ENCODE results near the gene TCEA2.

TCEA2 gene

GRCh38 chr20:64035933-64036345, 27.1 kb upstream of the TCEA2 start, which contains the start of gene C20orf204:
TSS of gene C20orf204 (plus strand) at chr20:64036182. CDS start at chr20:64036324, 142 bp downstream.
- no peak for DNase-seq (ENCODE audit: low read depth)

GRCh38 chr20:64036346-64037198, 26.4 kb upstream of the TCEA2 start:
- no peak for DNase-seq (ENCODE audit: low read depth)

GRCh38 chr20:64037199-64037497, 25.9 kb upstream of the TCEA2 start:
- DNase-seq (ENCODE audit: low read depth), result no peak

- no peak for DNase-seq (ENCODE audit: low read depth)
Observed at GRCh38 chr20:64037498-64038213, 25.3 kb upstream of the TCEA2 start.

- DNase-seq (ENCODE audit: low read depth), result no peak
Observed at GRCh38 chr20:64038224-64038564, 24.8 kb upstream of the TCEA2 start.

- DNase-seq (ENCODE audit: low read depth), result no peak
Observed at GRCh38 chr20:64038565-64039292, 24.3 kb upstream of the TCEA2 start.

GRCh38 chr20:64039293-64040160, 23.5 kb upstream of the TCEA2 start:
- DNase-seq (ENCODE audit: low read depth), result no peak

GRCh38 chr20:64040231-64041039, 22.6 kb upstream of the TCEA2 start:
- no peak for DNase-seq (ENCODE audit: low read depth)

- no peak for DNase-seq (ENCODE audit: low read depth)
Observed at GRCh38 chr20:64041040-64041780, 21.8 kb upstream of the TCEA2 start.

GRCh38 chr20:64041781-64042053, 21.3 kb upstream of the TCEA2 start:
- DNase-seq (ENCODE audit: low read depth), result no peak

GRCh38 chr20:64042054-64042781, 20.8 kb upstream of the TCEA2 start:
- no peak for DNase-seq (ENCODE audit: low read depth)

- DNase-seq (ENCODE audit: low read depth), result no peak
Observed at GRCh38 chr20:64043768-64044167, 19.2 kb upstream of the TCEA2 start.

GRCh38 chr20:64044484-64045247, 18.3 kb upstream of the TCEA2 start:
- DNase-seq (ENCODE audit: low read depth), result no peak

GRCh38 chr20:64045346-64046011, 17.5 kb upstream of the TCEA2 start:
- no peak for DNase-seq (ENCODE audit: low read depth)

GRCh38 chr20:64047046-64047389, 16.0 kb upstream of the TCEA2 start:
- DNase-seq (ENCODE audit: low read depth), result no peak

- no peak for DNase-seq (ENCODE audit: low read depth)
Observed at GRCh38 chr20:64047968-64048401, 15.0 kb upstream of the TCEA2 start.

- DNase-seq (ENCODE audit: low read depth), result no peak
Observed at GRCh38 chr20:64048402-64049044, 14.5 kb upstream of the TCEA2 start.

Measured in HS-5 (cell line).